ENCODE data around the gene TXNDC15. TPM values are rescaled to one million over a fixed set of nuclear protein-coding genes. Genes with fewer than 3 reads are reported as not detected.
"Not testable (repeated sequence)": the region's sequence is repeated elsewhere in the genome, so short reads cannot be mapped to it uniquely, and the experiment has no call there.

TXNDC15 gene
- total RNA-seq, 5 donors from 2014 or later (not counting 1 experiment from before 2014, with no cell fraction given), result 25.5 to 49.1 (median 38.4) TPM

- H3K4me3 Mint-ChIP-seq, result peak within 1 kb of the TSS; percentile 81 to 93 (median 92)
- peak; percentile 92 to 97 (median 95) for ATAC-seq (replicated peaks in 1 of 4)
- peak; percentile 82 to 97 (median 90) for DNase-seq
- H3K27me3 Mint-ChIP-seq, result no peaks in the 10 kb centered on the region
- H3K9me3 Mint-ChIP-seq, result no peaks in the 10 kb centered on the region
- peak within 1 kb of the TSS; percentile 96 to 97 for H3K27ac Mint-ChIP-seq
- WGBS (ENCODE audit: insufficient coverage), result under 1% methylated on average over 76 of the region's 84 CpGs
- Histone ChIP-seq H3K4me1 (ENCODE audit: control insufficient read depth in 1 of 2, extremely low read depth in 1 of 2, insufficient read depth in 2 of 2, low read length in 2 of 2) (peaks cover 8 to 31% of the 10 kb centered on the region in 2 experiments), H3K4me3 (ENCODE audit: control insufficient read depth in 1 of 2, extremely low read depth in 1 of 2, low read length in 1 of 2) (peak within 1 kb of the TSS; percentile 66 to 96), H3K36me3 (ENCODE audit: control insufficient read depth in 2 of 2, extremely low read depth in 1 of 2, insufficient read depth in 1 of 2, low read length in 1 of 2) (peaks cover 0 to 14% of the 10 kb centered on the region in 2 donors), H3K9me3 (no peaks in the 10 kb centered on the region), H3K27ac (ENCODE audit: low read length) (peak within 1 kb of the TSS; percentile 85), H3K27me3 (replicated peaks in 1 of 2; ENCODE audit: control insufficient read depth in 2 of 2, extremely low read depth in 1 of 2, insufficient read depth in 2 of 2, low read length in 1 of 2) (no peaks in the 10 kb centered on the region)
- peaks cover 31 to 37% (median 32%) of the 10 kb centered on the region in 3 donors for H3K4me1 Mint-ChIP-seq
- peaks cover 3% of the 10 kb centered on the region for H3K36me3 Mint-ChIP-seq
- ChIA-PET CTCF (interaction anchor here in 1 of 2 donors (0.7 to 1.3 kb wide), 5 partner anchors 27 to 108 kb away, joined by 3 to 7 read pairs (median 5); partner anchors contain the start of genes CAMLG and PCBD2), POLR2A (interaction anchor here (0.6 to 1.1 kb wide), 5 partner anchors 8 to 85 kb away, joined by 3 to 6 read pairs (median 4); partner anchors contain the start of genes PCBD2 (in 1 of the 2) and TXNDC15 (in 1 of the 2))
Measured at GRCh38 chr5:134845852-134846640, 28.1 kb upstream of the TXNDC15 start, which contains the start of gene C5orf24. Gene C5orf24, plus strand, starts transcription at chr5:134845968. Its CDS starts 8,933 bp downstream, at chr5:134854901.

- peak overlapping the region; percentile 85 for H3K27ac ChIP-seq (ENCODE audit: low read length)
- Mint-ChIP-seq H3K36me3 (peaks cover 7% of the 10 kb centered on the region), H3K4me1 (peaks cover 34 to 42% (median 38%) of the 10 kb centered on the region in 3 donors), H3K27me3 (no peaks in the 10 kb centered on the region), H3K27ac (peak overlapping the region; percentile 80 to 96), H3K4me3 (peak overlapping the region; percentile 81 to 93 (median 92)), H3K9me3 (no peaks in the 10 kb centered on the region)
- ChIA-PET POLR2A (interaction anchor here in 1 of 2 donors (0.5 to 0.8 kb wide), 2 partner anchors 475 to 1791 kb away, joined by 3 read pairs; partner anchors contain the start of gene UBE2B), CTCF (interaction anchor here in 1 of 2 donors (1.4 kb wide), 1 partner anchor 58 kb away, joined by 6 read pairs; no protein-coding TSS in a partner anchor)
- H3K4me1 ChIP-seq (ENCODE audit: control insufficient read depth in 1 of 2, extremely low read depth in 1 of 2, insufficient read depth in 2 of 2, low read length in 2 of 2), result peaks cover 8 to 31% of the 10 kb centered on the region in 2 experiments
- peak in 2 of 35 experiments; percentile 1 to 46 for DNase-seq
- H3K36me3 ChIP-seq (ENCODE audit: control insufficient read depth in 2 of 2, extremely low read depth in 1 of 2, insufficient read depth in 1 of 2, low read length in 1 of 2), result peaks cover 0 to 14% of the 10 kb centered on the region in 2 donors
- 0% methylated on average over 4 of the region's 11 CpGs for WGBS (ENCODE audit: insufficient coverage)
- ATAC-seq (replicated peaks in 1 of 4), result peak in 1 of 4 experiments; percentile 7
- no peaks in the 10 kb centered on the region for H3K27me3 ChIP-seq (replicated peaks in 1 of 2; ENCODE audit: control insufficient read depth in 2 of 2, extremely low read depth in 1 of 2, insufficient read depth in 2 of 2, low read length in 1 of 2)
- peak overlapping the region; percentile 66 to 96 for H3K4me3 ChIP-seq (ENCODE audit: control insufficient read depth in 1 of 2, extremely low read depth in 1 of 2, low read length in 1 of 2)
- no peaks in the 10 kb centered on the region for H3K9me3 ChIP-seq
Measured at GRCh38 chr5:134846641-134846960, 27.6 kb upstream of the TXNDC15 start.

- H3K27me3 Mint-ChIP-seq; H3K36me3 Mint-ChIP-seq; H3K27ac ChIP-seq (ENCODE audit: low read length); H3K27ac Mint-ChIP-seq; H3K9me3 ChIP-seq; H3K9me3 Mint-ChIP-seq; H3K4me3 ChIP-seq (ENCODE audit: control insufficient read depth in 1 of 2, extremely low read depth in 1 of 2, low read length in 1 of 2); ATAC-seq (replicated peaks in 1 of 4); H3K27me3 ChIP-seq (replicated peaks in 1 of 2; ENCODE audit: control insufficient read depth in 2 of 2, extremely low read depth in 1 of 2, insufficient read depth in 2 of 2, low read length in 1 of 2); DNase-seq: not testable (repeated sequence)
- H3K36me3 ChIP-seq (ENCODE audit: control insufficient read depth in 2 of 2, extremely low read depth in 1 of 2, insufficient read depth in 1 of 2, low read length in 1 of 2), result peaks cover 0 to 19% of the 10 kb centered on the region in 2 donors
- H3K4me1 Mint-ChIP-seq, result peaks cover 45 to 57% (median 52%) of the 10 kb centered on the region in 3 donors
- POLR2A ChIA-PET, result interaction anchor here (0.7 to 1.4 kb wide), 2 partner anchors 10 to 13 kb away, joined by 6 to 11 read pairs; no protein-coding TSS in a partner anchor
- CTCF ChIA-PET, result interaction anchor here (0.6 to 0.8 kb wide), 5 partner anchors 13 to 541 kb away, joined by 3 to 9 read pairs (median 4); no protein-coding TSS in a partner anchor
- H3K4me3 Mint-ChIP-seq, result peak overlapping the region in 1 of 3 donors; percentile 17
- H3K4me1 ChIP-seq (ENCODE audit: control insufficient read depth in 1 of 2, extremely low read depth in 1 of 2, insufficient read depth in 2 of 2, low read length in 2 of 2), result peaks cover 8 to 31% of the 10 kb centered on the region in 2 experiments
- no CpG with 5 or more reads among the region's 7 CpGs for WGBS (ENCODE audit: insufficient coverage)
Measured at GRCh38 chr5:134849434-134849933, 24.7 kb upstream of the TXNDC15 start.

- no peak overlapping the region for H3K27ac ChIP-seq (ENCODE audit: low read length)
- no peaks in the 10 kb centered on the region for H3K27me3 ChIP-seq (replicated peaks in 1 of 2; ENCODE audit: control insufficient read depth in 2 of 2, extremely low read depth in 1 of 2, insufficient read depth in 2 of 2, low read length in 1 of 2)
- no peaks in the 10 kb centered on the region for H3K9me3 ChIP-seq
- ATAC-seq (replicated peaks in 1 of 4) (no peak), DNase-seq (peak in 1 of 35 experiments; percentile 12)
- peaks cover 45 to 58% (median 53%) of the 10 kb centered on the region in 3 donors for H3K4me1 Mint-ChIP-seq
- POLR2A ChIA-PET, result interaction anchor here in 1 of 2 donors (0.6 kb wide), 2 partner anchors 631 to 651 kb away, joined by 3 read pairs; no protein-coding TSS in a partner anchor
- H3K4me1 ChIP-seq (ENCODE audit: control insufficient read depth in 1 of 2, extremely low read depth in 1 of 2, insufficient read depth in 2 of 2, low read length in 2 of 2), result peaks cover 3 to 21% of the 10 kb centered on the region in 2 experiments
- H3K36me3 ChIP-seq (ENCODE audit: control insufficient read depth in 2 of 2, extremely low read depth in 1 of 2, insufficient read depth in 1 of 2, low read length in 1 of 2), result peaks cover 0 to 30% of the 10 kb centered on the region in 2 donors
- H3K4me3 Mint-ChIP-seq, result no peak overlapping the region
- CTCF ChIA-PET, result no interaction called here
- H3K4me3 ChIP-seq (ENCODE audit: control insufficient read depth in 1 of 2, extremely low read depth in 1 of 2, low read length in 1 of 2), result no peak overlapping the region
- no peaks in the 10 kb centered on the region for H3K9me3 Mint-ChIP-seq
- H3K27ac Mint-ChIP-seq, result peak overlapping the region in 1 of 2 donors; percentile 39
- H3K36me3 Mint-ChIP-seq, result peaks cover 18% of the 10 kb centered on the region
- no CpG with 5 or more reads among the region's 1 CpG for WGBS (ENCODE audit: insufficient coverage)
- no peaks in the 10 kb centered on the region for H3K27me3 Mint-ChIP-seq
Measured at GRCh38 chr5:134851307-134851923, 22.8 kb upstream of the TXNDC15 start.

GRCh38 chr5:134856465-134856864 lies 17.7 kb upstream of the TXNDC15 start:
- Mint-ChIP-seq H3K4me1 (peaks cover 28 to 33% (median 32%) of the 10 kb centered on the region in 3 donors), H3K36me3 (peaks cover 22% of the 10 kb centered on the region)
- not testable (repeated sequence) for H3K9me3 ChIP-seq; H3K4me1 ChIP-seq (ENCODE audit: control insufficient read depth in 1 of 2, extremely low read depth in 1 of 2, insufficient read depth in 2 of 2, low read length in 2 of 2); DNase-seq; H3K4me3 ChIP-seq (ENCODE audit: control insufficient read depth in 1 of 2, extremely low read depth in 1 of 2, low read length in 1 of 2); H3K27me3 Mint-ChIP-seq; ATAC-seq (replicated peaks in 1 of 4); H3K4me3 Mint-ChIP-seq; H3K27ac ChIP-seq (ENCODE audit: low read length); H3K9me3 Mint-ChIP-seq; H3K27me3 ChIP-seq (replicated peaks in 1 of 2; ENCODE audit: control insufficient read depth in 2 of 2, extremely low read depth in 1 of 2, insufficient read depth in 2 of 2, low read length in 1 of 2); H3K27ac Mint-ChIP-seq
- CTCF ChIA-PET, result interaction anchor here in 1 of 2 donors (1.0 kb wide), 1 partner anchor 14 kb away, joined by 3 read pairs; no protein-coding TSS in a partner anchor
- WGBS (ENCODE audit: insufficient coverage), result no CpG with 5 or more reads among the region's 7 CpGs
- POLR2A ChIA-PET, result interaction anchor here in 1 of 2 donors (0.7 kb wide), 1 partner anchor 1904 kb away, joined by 5 read pairs; no protein-coding TSS in a partner anchor
- peaks cover 0 to 41% of the 10 kb centered on the region in 2 donors for H3K36me3 ChIP-seq (ENCODE audit: control insufficient read depth in 2 of 2, extremely low read depth in 1 of 2, insufficient read depth in 1 of 2, low read length in 1 of 2)
